Measurements from ENCODE around the gene CEP290. TPM values are rescaled to one million over a fixed set of nuclear protein-coding genes. Genes with fewer than 3 reads are reported as not detected.

CEP290 gene
- total and polyA plus RNA-seq, 2 donors, result 9.2 to 13.8 TPM

DNA sequence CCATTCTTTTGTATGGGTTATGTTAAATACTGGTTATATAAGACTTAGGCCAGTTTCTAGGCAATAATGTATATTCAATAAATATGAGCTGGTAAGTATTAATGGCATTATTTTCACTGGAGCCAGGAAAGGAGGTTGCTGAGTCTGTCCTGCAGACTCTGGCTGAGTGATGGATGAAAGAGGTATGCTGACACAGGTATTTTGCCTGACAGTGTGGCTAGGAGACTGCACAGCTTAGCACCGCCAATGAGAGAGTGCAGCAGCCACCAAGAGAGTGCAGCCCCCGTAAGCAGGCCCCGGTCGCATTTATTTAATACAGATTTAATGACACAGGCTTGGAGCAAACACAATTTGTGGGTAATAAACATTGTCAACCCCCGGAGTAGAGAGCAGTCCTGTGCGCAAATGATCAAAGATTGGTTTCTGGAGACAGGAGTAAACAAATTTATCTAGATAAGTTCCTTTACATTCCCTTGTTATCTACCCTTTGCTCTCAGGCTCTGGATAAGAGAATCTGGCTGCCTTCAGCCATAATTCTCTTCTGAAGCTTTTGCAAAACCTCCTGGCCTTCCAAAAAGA is 37.6 kb upstream of the CEP290 start:
- Histone ChIP-seq H3K27me3 (ENCODE audit: control insufficient read depth in 2 of 2, insufficient read depth in 1 of 2, low read length in 1 of 2) (no peaks in the 10 kb centered on the region), H3K9me3 (ENCODE audit: control insufficient read depth in 2 of 2, insufficient read depth in 1 of 2, low read length in 1 of 2) (no peaks in the 10 kb centered on the region), H3K36me3 (ENCODE audit: control insufficient read depth in 2 of 2, insufficient read depth in 2 of 2, low read length in 1 of 2) (peaks cover 18% of the 10 kb centered on the region in 2 donors), H3K4me3 (ENCODE audit: low read length in 2 of 2) (no peak overlapping the region), H3K4me1 (ENCODE audit: control insufficient read depth in 2 of 2, insufficient read depth in 2 of 2, low read length in 2 of 2) (no peaks in the 10 kb centered on the region), H3K27ac (ENCODE audit: low read depth in 1 of 2, low read length in 1 of 2) (no peak overlapping the region)
- DNase-seq (ENCODE audit: low read depth in 6 of 9, low spot score in 9 of 9), result no peak
- WGBS, result 98% methylated on average over 6 of the region's 6 CpGs

DNA sequence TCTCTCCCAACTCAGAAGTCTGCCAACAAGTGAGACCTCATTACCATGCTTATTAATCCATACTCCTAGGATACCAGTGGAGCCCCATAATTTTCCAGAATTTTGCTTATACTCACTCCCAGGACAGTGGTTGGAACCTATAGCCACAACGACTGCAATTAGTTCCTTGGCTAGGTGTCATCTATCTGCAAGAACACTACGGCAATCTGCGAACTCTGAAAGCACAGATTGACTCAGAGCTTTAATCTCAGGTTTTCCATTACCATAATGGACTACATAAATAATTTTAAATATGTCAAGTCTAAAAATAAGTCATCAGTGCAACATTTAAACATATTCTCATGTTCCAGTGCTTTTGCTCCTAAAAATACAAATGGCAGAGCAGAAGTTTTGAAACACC is 33.7 kb upstream of the CEP290 start:
- Histone ChIP-seq H3K27me3 (ENCODE audit: control insufficient read depth in 2 of 2, insufficient read depth in 1 of 2, low read length in 1 of 2) (no peaks in the 10 kb centered on the region), H3K9me3 (ENCODE audit: control insufficient read depth in 2 of 2, insufficient read depth in 1 of 2, low read length in 1 of 2) (no peaks in the 10 kb centered on the region), H3K36me3 (ENCODE audit: control insufficient read depth in 2 of 2, insufficient read depth in 2 of 2, low read length in 1 of 2) (peaks cover 9 to 18% of the 10 kb centered on the region in 2 donors), H3K27ac (ENCODE audit: low read depth in 1 of 2, low read length in 1 of 2) (no peak overlapping the region), H3K4me1 (ENCODE audit: control insufficient read depth in 2 of 2, insufficient read depth in 2 of 2, low read length in 2 of 2) (no peaks in the 10 kb centered on the region), H3K4me3 (ENCODE audit: low read length in 2 of 2) (no peak overlapping the region)
- DNase-seq (ENCODE audit: low read depth in 6 of 9, low spot score in 9 of 9), result no peak
- WGBS, result 98% methylated on average over 3 of the region's 3 CpGs

DNA sequence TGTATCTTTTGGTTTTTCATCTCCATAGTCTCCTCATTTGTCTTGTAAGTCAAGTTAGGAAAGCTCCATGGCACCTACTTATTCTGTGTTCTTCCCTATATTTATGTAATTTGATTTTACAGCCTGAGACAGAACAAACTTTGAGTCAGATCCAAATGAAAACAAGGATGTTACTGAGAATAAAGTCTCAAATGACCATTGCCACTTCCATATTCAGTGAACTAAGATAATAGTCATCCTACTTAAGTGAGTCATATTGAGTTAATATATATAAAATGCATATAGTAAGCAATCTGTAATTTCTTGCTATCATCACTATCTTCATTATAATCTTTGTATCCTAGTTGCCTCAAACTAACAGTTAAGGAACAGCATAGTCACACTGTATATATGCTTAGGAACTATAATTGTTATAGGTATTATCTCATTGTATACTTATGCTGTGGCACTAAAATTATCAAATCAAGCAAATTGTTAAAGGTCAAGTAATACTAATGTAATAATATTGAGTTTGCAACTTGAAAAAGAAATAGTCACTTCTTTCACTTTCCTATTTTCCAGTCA is 31.0 kb upstream of the CEP290 start:
- H3K36me3 ChIP-seq (ENCODE audit: control insufficient read depth in 2 of 2, insufficient read depth in 2 of 2, low read length in 1 of 2), result peaks cover 3 to 13% of the 10 kb centered on the region in 2 donors
- no peaks in the 10 kb centered on the region for H3K27me3 ChIP-seq (ENCODE audit: control insufficient read depth in 2 of 2, insufficient read depth in 1 of 2, low read length in 1 of 2)

DNA sequence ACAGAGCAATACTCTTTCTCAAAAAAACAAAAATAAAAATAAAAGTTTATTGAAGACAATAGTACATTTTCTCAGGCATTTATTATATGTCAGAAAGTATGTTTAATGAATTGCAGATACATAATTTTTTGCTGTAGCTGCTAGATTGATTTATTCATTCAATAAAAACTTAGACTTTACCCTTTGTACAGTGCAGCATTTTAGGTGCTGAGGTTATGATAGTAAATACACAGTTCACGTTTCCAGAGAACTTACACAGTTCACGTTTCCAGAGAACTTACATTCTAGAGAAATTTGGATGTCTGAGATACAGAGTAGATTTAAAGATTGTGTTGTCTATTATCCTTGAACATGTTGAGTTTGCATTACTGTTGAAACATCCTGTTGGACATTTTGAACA is 25.5 kb upstream of the CEP290 start:
- H3K4me1 ChIP-seq (ENCODE audit: control insufficient read depth in 2 of 2, insufficient read depth in 2 of 2, low read length in 2 of 2), result no peaks in the 10 kb centered on the region
- no peak overlapping the region for H3K4me3 ChIP-seq (ENCODE audit: low read length in 2 of 2)
- no peak for DNase-seq (ENCODE audit: low read depth in 6 of 9, low spot score in 9 of 9)
- H3K36me3 ChIP-seq (ENCODE audit: control insufficient read depth in 2 of 2, insufficient read depth in 2 of 2, low read length in 1 of 2), result peaks cover 0 to 15% of the 10 kb centered on the region in 2 donors
- H3K9me3 ChIP-seq (ENCODE audit: control insufficient read depth in 2 of 2, insufficient read depth in 1 of 2, low read length in 1 of 2), result no peaks in the 10 kb centered on the region
- H3K27me3 ChIP-seq (ENCODE audit: control insufficient read depth in 2 of 2, insufficient read depth in 1 of 2, low read length in 1 of 2), result no peaks in the 10 kb centered on the region
- 97% methylated on average over 2 of the region's 2 CpGs for WGBS
- H3K27ac ChIP-seq (ENCODE audit: low read depth in 1 of 2, low read length in 1 of 2), result no peak overlapping the region

More for the DNA sequence above, 31.0 kb upstream of the CEP290 start:
- Histone ChIP-seq H3K9me3 (ENCODE audit: control insufficient read depth in 2 of 2, insufficient read depth in 1 of 2, low read length in 1 of 2) (no peaks in the 10 kb centered on the region), H3K27ac (ENCODE audit: low read depth in 1 of 2, low read length in 1 of 2) (no peak overlapping the region), H3K4me1 (ENCODE audit: control insufficient read depth in 2 of 2, insufficient read depth in 2 of 2, low read length in 2 of 2) (no peaks in the 10 kb centered on the region), H3K4me3 (ENCODE audit: low read length in 2 of 2) (no peak overlapping the region)
- no peak for DNase-seq (ENCODE audit: low read depth in 6 of 9, low spot score in 9 of 9)

DNA sequence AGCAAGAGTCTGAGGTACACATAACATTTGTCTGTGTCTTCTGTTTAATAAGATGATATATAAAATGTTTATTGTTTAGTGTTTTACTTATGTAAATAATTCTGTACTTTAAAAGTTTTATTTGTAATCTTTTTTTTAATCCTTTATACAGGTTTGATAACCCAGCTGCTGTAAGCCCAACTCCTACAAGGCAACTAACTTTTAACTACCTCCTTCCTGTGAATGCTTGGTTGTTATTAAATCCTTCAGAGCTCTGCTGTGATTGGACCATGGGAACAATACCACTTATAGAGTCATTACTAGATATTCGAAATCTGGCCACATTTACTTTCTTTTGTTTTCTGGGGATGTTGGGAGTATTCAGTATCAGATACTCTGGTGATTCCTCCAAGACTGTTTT is 24.3 kb upstream of the CEP290 start:
- no peak overlapping the region for H3K27ac ChIP-seq (ENCODE audit: low read depth in 1 of 2, low read length in 1 of 2)
- H3K4me1 ChIP-seq (ENCODE audit: control insufficient read depth in 2 of 2, insufficient read depth in 2 of 2, low read length in 2 of 2), result no peaks in the 10 kb centered on the region
- no peaks in the 10 kb centered on the region for H3K9me3 ChIP-seq (ENCODE audit: control insufficient read depth in 2 of 2, insufficient read depth in 1 of 2, low read length in 1 of 2)
- peaks cover 0 to 15% of the 10 kb centered on the region in 2 donors for H3K36me3 ChIP-seq (ENCODE audit: control insufficient read depth in 2 of 2, insufficient read depth in 2 of 2, low read length in 1 of 2)
- no peak for DNase-seq (ENCODE audit: low read depth in 6 of 9, low spot score in 9 of 9)
- no peak overlapping the region for H3K4me3 ChIP-seq (ENCODE audit: low read length in 2 of 2)
- H3K27me3 ChIP-seq (ENCODE audit: control insufficient read depth in 2 of 2, insufficient read depth in 1 of 2, low read length in 1 of 2), result no peaks in the 10 kb centered on the region
- WGBS, result 91% methylated on average over 1 of the region's 1 CpG

DNA sequence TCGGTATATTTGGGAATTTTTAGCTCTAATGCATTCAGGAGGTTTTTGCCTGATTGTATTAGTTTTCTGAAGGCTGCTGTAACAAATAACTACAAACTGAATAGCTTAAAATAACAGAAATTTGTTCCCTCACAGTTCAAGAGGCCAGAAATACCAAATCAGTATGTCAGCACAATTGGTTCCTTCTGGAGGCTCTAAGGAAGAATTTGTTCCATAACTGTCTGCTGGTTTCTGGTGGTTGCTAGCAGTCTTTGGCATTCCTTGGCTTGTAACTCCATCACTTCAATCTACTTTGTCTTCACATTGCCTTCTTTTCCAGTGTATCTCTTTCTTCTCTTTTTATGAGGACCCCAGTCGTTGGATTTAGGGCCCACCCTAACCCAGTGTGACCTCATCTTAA is 21.5 kb upstream of the CEP290 start:
- Histone ChIP-seq H3K4me3 (ENCODE audit: low read length in 2 of 2) (no peak overlapping the region), H3K27me3 (ENCODE audit: control insufficient read depth in 2 of 2, insufficient read depth in 1 of 2, low read length in 1 of 2) (no peaks in the 10 kb centered on the region), H3K36me3 (ENCODE audit: control insufficient read depth in 2 of 2, insufficient read depth in 2 of 2, low read length in 1 of 2) (peaks cover 0 to 15% of the 10 kb centered on the region in 2 donors), H3K4me1 (ENCODE audit: control insufficient read depth in 2 of 2, insufficient read depth in 2 of 2, low read length in 2 of 2) (no peaks in the 10 kb centered on the region), H3K9me3 (ENCODE audit: control insufficient read depth in 2 of 2, insufficient read depth in 1 of 2, low read length in 1 of 2) (no peaks in the 10 kb centered on the region), H3K27ac (ENCODE audit: low read depth in 1 of 2, low read length in 1 of 2) (no peak overlapping the region)
- DNase-seq (ENCODE audit: low read depth in 6 of 9, low spot score in 9 of 9), result no peak
- WGBS, result 97% methylated on average over 2 of the region's 2 CpGs

DNA sequence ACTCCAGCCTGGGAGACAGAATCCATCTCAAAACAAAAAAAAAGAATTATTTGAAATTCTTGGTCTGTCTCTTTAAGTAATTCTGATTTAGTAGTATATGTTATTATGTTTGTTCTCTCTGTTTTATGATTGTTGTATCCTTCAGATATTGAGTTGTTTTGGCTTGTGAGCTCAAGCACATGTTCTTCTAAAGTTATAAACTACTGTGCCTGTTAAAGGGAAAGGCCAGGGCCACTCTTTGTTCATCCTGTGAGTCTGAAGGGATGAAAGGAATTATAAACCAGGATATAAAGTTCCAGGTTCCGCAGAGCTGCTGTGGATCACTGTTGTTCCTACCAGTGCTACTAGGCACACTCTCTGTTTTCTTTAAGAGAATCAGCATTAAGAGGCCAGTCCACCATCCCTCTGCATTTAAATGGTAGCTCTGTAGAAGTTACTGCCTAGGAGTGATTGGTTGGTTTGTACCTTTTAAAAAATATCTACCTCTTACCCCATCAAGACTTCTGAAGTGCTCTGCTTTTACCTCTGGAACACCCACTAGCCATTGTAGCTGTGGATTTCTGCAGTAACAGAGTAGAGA is 14.3 kb upstream of the CEP290 start:
- no peak overlapping the region for H3K27ac ChIP-seq (ENCODE audit: low read depth in 1 of 2, low read length in 1 of 2)
- no peaks in the 10 kb centered on the region for H3K9me3 ChIP-seq (ENCODE audit: control insufficient read depth in 2 of 2, insufficient read depth in 1 of 2, low read length in 1 of 2)
- H3K36me3 ChIP-seq (ENCODE audit: control insufficient read depth in 2 of 2, insufficient read depth in 2 of 2, low read length in 1 of 2), result no peaks in the 10 kb centered on the region
- WGBS, result 98% methylated on average over 1 of the region's 1 CpG
- no peaks in the 10 kb centered on the region for H3K27me3 ChIP-seq (ENCODE audit: control insufficient read depth in 2 of 2, insufficient read depth in 1 of 2, low read length in 1 of 2)
- DNase-seq (ENCODE audit: low read depth in 6 of 9, low spot score in 9 of 9), result no peak
- H3K4me3 ChIP-seq (ENCODE audit: low read length in 2 of 2), result no peak overlapping the region
- H3K4me1 ChIP-seq (ENCODE audit: control insufficient read depth in 2 of 2, insufficient read depth in 2 of 2, low read length in 2 of 2), result no peaks in the 10 kb centered on the region

DNA sequence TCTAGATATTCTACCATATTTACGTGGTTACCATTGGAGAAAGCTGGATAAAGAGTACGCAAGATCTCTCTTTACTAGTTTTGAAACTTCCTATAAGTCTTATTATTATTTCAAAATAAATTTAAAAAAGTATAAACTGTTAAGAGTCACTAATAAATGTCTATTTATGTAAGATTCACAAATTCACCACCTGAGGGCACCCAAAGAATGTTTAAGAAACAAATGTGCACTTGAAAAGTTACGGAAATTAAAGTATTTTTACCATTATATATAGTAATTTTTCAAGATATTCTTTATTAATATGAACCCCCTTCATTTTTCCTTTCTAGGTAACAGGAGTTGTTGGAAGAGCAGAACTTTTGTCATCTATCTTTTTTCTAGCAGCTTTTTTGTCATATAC is 12.1 kb upstream of the CEP290 start:
- WGBS, result 95% methylated on average over 3 of the region's 3 CpGs

DNA sequence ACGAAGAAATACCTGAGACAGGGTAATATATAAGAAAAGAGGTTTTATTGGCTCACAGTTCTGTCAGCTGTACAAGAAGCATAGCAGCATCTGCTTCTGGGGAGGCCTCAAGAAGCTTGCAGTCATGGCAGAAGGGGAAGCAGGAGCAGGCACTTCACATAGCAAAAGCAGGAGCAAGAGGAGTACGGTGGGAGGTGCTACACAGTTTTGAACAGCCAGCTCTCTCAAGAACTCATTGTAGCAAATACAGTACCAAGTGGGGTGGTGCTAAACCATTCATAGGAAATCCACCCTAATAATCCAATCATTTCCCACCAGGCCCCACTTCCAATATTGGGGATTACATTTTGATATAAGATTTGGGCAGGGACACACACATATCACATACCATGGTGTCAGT is 8.2 kb upstream of the CEP290 start:
- 98% methylated on average over 2 of the region's 2 CpGs for WGBS
- no peaks in the 10 kb centered on the region for H3K4me1 ChIP-seq (ENCODE audit: control insufficient read depth in 2 of 2, insufficient read depth in 2 of 2, low read length in 2 of 2)
- DNase-seq (ENCODE audit: low read depth in 6 of 9, low spot score in 9 of 9), result no peak

More for the DNA sequence above, 12.1 kb upstream of the CEP290 start:
- H3K27me3 ChIP-seq (ENCODE audit: control insufficient read depth in 2 of 2, insufficient read depth in 1 of 2, low read length in 1 of 2), result no peaks in the 10 kb centered on the region
- H3K9me3 ChIP-seq (ENCODE audit: control insufficient read depth in 2 of 2, insufficient read depth in 1 of 2, low read length in 1 of 2), result no peaks in the 10 kb centered on the region
- no peaks in the 10 kb centered on the region for H3K36me3 ChIP-seq (ENCODE audit: control insufficient read depth in 2 of 2, insufficient read depth in 2 of 2, low read length in 1 of 2)
- DNase-seq (ENCODE audit: low read depth in 6 of 9, low spot score in 9 of 9), result no peak
- no peak overlapping the region for H3K27ac ChIP-seq (ENCODE audit: low read depth in 1 of 2, low read length in 1 of 2)
- no peaks in the 10 kb centered on the region for H3K4me1 ChIP-seq (ENCODE audit: control insufficient read depth in 2 of 2, insufficient read depth in 2 of 2, low read length in 2 of 2)
- no peak overlapping the region for H3K4me3 ChIP-seq (ENCODE audit: low read length in 2 of 2)

More for the DNA sequence above, 8.2 kb upstream of the CEP290 start:
- Histone ChIP-seq H3K9me3 (ENCODE audit: control insufficient read depth in 2 of 2, insufficient read depth in 1 of 2, low read length in 1 of 2) (no peaks in the 10 kb centered on the region), H3K36me3 (ENCODE audit: control insufficient read depth in 2 of 2, insufficient read depth in 2 of 2, low read length in 1 of 2) (no peaks in the 10 kb centered on the region), H3K4me3 (ENCODE audit: low read length in 2 of 2) (no peak overlapping the region), H3K27ac (ENCODE audit: low read depth in 1 of 2, low read length in 1 of 2) (no peak overlapping the region), H3K27me3 (ENCODE audit: control insufficient read depth in 2 of 2, insufficient read depth in 1 of 2, low read length in 1 of 2) (no peaks in the 10 kb centered on the region)
